Prostate gland (tissue), 2 donors: Measurements from ENCODE around the gene ATXN3L.

Experiments used
- POLR2A ChIP-seq: fragments of 450-650 bp; IDR thresholded peaks from one replicate; pipeline ENCODE4 v1.6.1; 2016; ENCODE audit warnings: antibody characterized with exemption, mild to moderate bottlenecking
- TF ChIP-seq, protein P1 (sequence below), 4 experiments: fragments of 200-600 bp in 2 of 4; fragments of 450-650 bp in 2 of 4; sonication (generic) in 2 of 4; IDR thresholded peaks; 1 replicate in 3 of 4; 2 replicates in 1 of 4; pipeline ENCODE4 v1.5.1; 2016 to 2019; ENCODE audit warnings: antibody characterized with exemption in 4 of 4, mild to moderate bottlenecking in 2 of 4, moderate library complexity in 2 of 4

DNA sequence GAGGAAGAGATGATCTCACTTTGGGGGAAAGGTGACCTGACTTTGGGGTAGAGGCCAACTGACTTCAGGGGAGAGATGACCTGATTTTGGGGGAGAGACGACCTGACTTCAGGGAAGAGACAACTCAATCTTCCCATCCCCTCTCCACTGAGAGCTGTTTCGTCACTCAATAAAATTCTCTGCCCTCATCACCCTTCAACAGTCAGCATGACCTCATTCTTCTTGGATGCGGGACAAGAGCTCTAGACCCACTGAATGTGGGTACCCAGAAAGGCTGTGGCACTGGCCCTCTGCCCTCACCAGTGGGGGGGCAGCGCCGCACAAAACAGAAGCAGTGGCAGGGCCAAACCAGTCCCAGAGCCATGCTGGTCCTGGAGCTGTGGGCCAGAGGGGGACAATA, 34.6 kb downstream of the ATXN3L start:
- TF ChIP-seq, protein P1, sequence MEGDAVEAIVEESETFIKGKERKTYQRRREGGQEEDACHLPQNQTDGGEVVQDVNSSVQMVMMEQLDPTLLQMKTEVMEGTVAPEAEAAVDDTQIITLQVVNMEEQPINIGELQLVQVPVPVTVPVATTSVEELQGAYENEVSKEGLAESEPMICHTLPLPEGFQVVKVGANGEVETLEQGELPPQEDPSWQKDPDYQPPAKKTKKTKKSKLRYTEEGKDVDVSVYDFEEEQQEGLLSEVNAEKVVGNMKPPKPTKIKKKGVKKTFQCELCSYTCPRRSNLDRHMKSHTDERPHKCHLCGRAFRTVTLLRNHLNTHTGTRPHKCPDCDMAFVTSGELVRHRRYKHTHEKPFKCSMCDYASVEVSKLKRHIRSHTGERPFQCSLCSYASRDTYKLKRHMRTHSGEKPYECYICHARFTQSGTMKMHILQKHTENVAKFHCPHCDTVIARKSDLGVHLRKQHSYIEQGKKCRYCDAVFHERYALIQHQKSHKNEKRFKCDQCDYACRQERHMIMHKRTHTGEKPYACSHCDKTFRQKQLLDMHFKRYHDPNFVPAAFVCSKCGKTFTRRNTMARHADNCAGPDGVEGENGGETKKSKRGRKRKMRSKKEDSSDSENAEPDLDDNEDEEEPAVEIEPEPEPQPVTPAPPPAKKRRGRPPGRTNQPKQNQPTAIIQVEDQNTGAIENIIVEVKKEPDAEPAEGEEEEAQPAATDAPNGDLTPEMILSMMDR (IDR thresholded peaks at IDR 0.05), result no peak
- TF ChIP-seq POLR2A, result no peak
